GM12878 (cell line): ENCODE data around the gene STPG4. TPM values are rescaled to one million over a fixed set of nuclear protein-coding genes. Genes with fewer than 3 reads are reported as not detected.

Experiments
- ATAC-seq: fragments of 200-7000 bp; cut with Tn5 transposase; 3 replicates; pipeline ENCODE4 v1.9.1; 2020; ENCODE audit warnings: mild to moderate bottlenecking, moderate library complexity
- BruUV-seq: library from RNA; stranded (reverse); fragments of 400-500 nt; replicated peaks from 2 replicates; lab custom pipeline; 2021; lab: Mats Ljungman, UMichigan
- CTCF ChIA-PET: fragments of 300-600 bp; sonication (Branson Sonifier 250); formaldehyde crosslinking; extraction: SDS; loops from one replicate; lab custom pipeline; 2021; ENCODE audit warnings: inconsistent platforms; lab: Yijun Ruan, JAX
- POLR2A ChIA-PET: fragments of 350-600 bp; formaldehyde crosslinking; extraction: SDS; loops from one replicate; lab custom pipeline; 2021; ENCODE audit warnings: inconsistent platforms; lab: Charles Lee
- RAD21 ChIA-PET: fragments of 300-600 bp; sonication (Branson Sonifier 250); formaldehyde crosslinking; loops from one replicate; lab custom pipeline; 2023; ENCODE audit warnings: antibody characterized with exemption; ENCODE audit not compliant: unreplicated experiment; lab: Charles Lee
- SMC1A ChIA-PET: fragments of 300-600 bp; sonication (Branson Sonifier 250); formaldehyde crosslinking; loops from one replicate; lab custom pipeline; 2023; ENCODE audit not compliant: unreplicated experiment, uncharacterized antibody; lab: Charles Lee
- DNase-seq: peaks from one replicate; pipeline ENCODE4 v3.0.0-alpha.2; 2011; ENCODE audit warnings: low read depth, low spot score
- FAIRE-seq: peaks from 3 replicates; lab custom pipeline; 2011; peaks lifted over from hg19 to GRCh38; lab: Jason Lieb, UNC
- H2AFZ ChIP-seq: 2 replicates; pipeline ENCODE4 v1.6.0; 2011; ENCODE audit warnings: low read depth, low read length, control low read depth; ENCODE audit not compliant: control insufficient read depth
- H3K27ac ChIP-seq: 2 replicates; pipeline ENCODE4 v1.5.1; 2011; ENCODE audit warnings: control low read depth; ENCODE audit not compliant: control insufficient read depth, insufficient read depth
- H3K27me3 ChIP-seq, 2 experiments: replicated peaks in 1 of 2; 2 replicates each; pipeline versions ENCODE4 v1.6.0 to v1.6.1; 2011; ENCODE audit warnings: low read length in 1 of 2; ENCODE audit not compliant: control insufficient read depth in 2 of 2, insufficient read depth in 2 of 2
- H3K36me3 ChIP-seq, 2 experiments: 2 replicates each; pipeline ENCODE4 v1.5.1; 2011; ENCODE audit warnings: low read length in 1 of 2; ENCODE audit not compliant: control insufficient read depth in 2 of 2, insufficient read depth in 2 of 2
- H3K4me1 ChIP-seq: 2 replicates; pipeline ENCODE4 v1.6.1; 2011; ENCODE audit warnings: mild to moderate bottlenecking, low read length, moderate library complexity, mixed read lengths; ENCODE audit not compliant: control insufficient read depth, insufficient read depth
- H3K4me2 ChIP-seq: 2 replicates; pipeline ENCODE4 v1.6.0; 2011; ENCODE audit warnings: control low read depth; ENCODE audit not compliant: control insufficient read depth, insufficient read depth
- H3K4me3 ChIP-seq: fragments of 200-600 bp; sonication (generic); 2 replicates; pipeline ENCODE4 v1.5.1; 2016
- H3K79me2 ChIP-seq: 2 replicates; pipeline ENCODE4 v1.6.0; 2011; ENCODE audit warnings: low read length; ENCODE audit not compliant: control insufficient read depth, insufficient read depth
- H3K9ac ChIP-seq: 2 replicates; pipeline ENCODE4 v1.8.0; 2011; ENCODE audit warnings: low read length, control low read depth, mixed read lengths; ENCODE audit not compliant: control insufficient read depth, insufficient read depth
- H3K9me3 ChIP-seq: replicated peaks from 3 replicates; pipeline ENCODE4 v1.5.1; 2011; ENCODE audit warnings: mild to moderate bottlenecking, low read length; ENCODE audit not compliant: control insufficient read depth, insufficient read depth
- H4K20me1 ChIP-seq: 2 replicates; pipeline ENCODE4 v1.6.0; 2011; ENCODE audit not compliant: control insufficient read depth, insufficient read depth
- BCL11A ChIP-seq: IDR thresholded peaks from 2 replicates; pipeline ENCODE4 v1.6.1; 2011; ENCODE audit warnings: low read depth, low read length
- CBFB ChIP-seq: IDR thresholded peaks from 2 replicates; pipeline ENCODE4 v1.6.1; 2016; ENCODE audit warnings: antibody characterized with exemption, low read depth
- EED ChIP-seq: sonication (generic); IDR thresholded peaks from 2 replicates; pipeline ENCODE4 v1.6.1; 2016; ENCODE audit warnings: antibody characterized with exemption, low read depth
- IKZF2 ChIP-seq, 2 experiments: fragments of 450-650 bp; IDR thresholded peaks; 2 replicates each; pipeline ENCODE4 v1.6.1; 2017; ENCODE audit warnings: mild to moderate bottlenecking in 2 of 2, moderate library complexity in 2 of 2
- JUNB ChIP-seq: IDR thresholded peaks from 2 replicates; pipeline ENCODE4 v1.6.1; 2016; ENCODE audit warnings: antibody characterized with exemption, mild to moderate bottlenecking
- MEF2A ChIP-seq: IDR thresholded peaks from 2 replicates; pipeline ENCODE4 v1.6.1; 2011; ENCODE audit warnings: low read depth, mild to moderate bottlenecking, low read length, moderate library complexity; ENCODE audit not compliant: insufficient read depth
- MXI1 ChIP-seq: fragments of 150-350 bp; IDR thresholded peaks from 2 replicates; pipeline ENCODE4 v1.6.1; 2011; ENCODE audit warnings: low read depth, mild to moderate bottlenecking, inconsistent platforms, low read length, improper control_type of control experiment
- NFIC ChIP-seq: IDR thresholded peaks from 2 replicates; pipeline ENCODE4 v1.6.1; 2012; ENCODE audit warnings: low read depth, mild to moderate bottlenecking, inconsistent platforms, low read length, moderate library complexity
- NRF1 ChIP-seq: conservative IDR thresholded peaks from 2 replicates; pipeline ENCODE4 v1.6.1; 2011; ENCODE audit warnings: mild to moderate bottlenecking, low read depth, low read length, improper control_type of control experiment
- PAX5 ChIP-seq: IDR thresholded peaks from 2 replicates; pipeline ENCODE4 v1.6.1; 2011; ENCODE audit warnings: low read depth, low read length, borderline replicate concordance
- PAX8 ChIP-seq: fragments of 450-650 bp; IDR thresholded peaks from 2 replicates; pipeline ENCODE4 v1.6.1; 2017; ENCODE audit warnings: mild to moderate bottlenecking, moderate library complexity
- RUNX3 ChIP-seq: IDR thresholded peaks from 2 replicates; pipeline ENCODE4 v1.6.1; 2012; ENCODE audit warnings: low read length, inconsistent platforms
- SMC3 ChIP-seq: IDR thresholded peaks from 2 replicates; pipeline ENCODE4 v1.6.1; 2011; ENCODE audit warnings: low read length, improper control_type of control experiment, borderline replicate concordance
- SPI1 ChIP-seq: IDR thresholded peaks from 2 replicates; pipeline ENCODE4 v1.6.1; 2011; ENCODE audit warnings: low read depth, mild to moderate bottlenecking, low read length, moderate library complexity, borderline replicate concordance; ENCODE audit not compliant: insufficient read depth
- STAT1 ChIP-seq: fragments of 450-650 bp; conservative IDR thresholded peaks from 2 replicates; pipeline ENCODE4 v1.6.1; 2014; ENCODE audit warnings: antibody characterized with exemption, mild to moderate bottlenecking
- WRNIP1 ChIP-seq: IDR thresholded peaks from 2 replicates; pipeline ENCODE4 v1.6.1; 2011; ENCODE audit warnings: low read depth, low read length, improper control_type of control experiment, borderline replicate concordance
- ZNF622 ChIP-seq: fragments of 450-650 bp; IDR thresholded peaks from 2 replicates; pipeline ENCODE4 v1.6.1; 2017; ENCODE audit warnings: mild to moderate bottlenecking, inconsistent platforms
- WGBS: methylation state at CpG from one replicate; pipeline ENCODE4 v1.1.6; 2016; ENCODE audit warnings: low lambda C conversion rate; ENCODE audit not compliant: insufficient replicate concordance, insufficient coverage; ENCODE audit errors: missing lambda C conversion rate; 5-methylcytosine and 5-hydroxymethylcytosine counted together
- in situ Hi-C: fragments of 300-500 bp; cut with MboI; formaldehyde crosslinking; loops from 9 replicates; pipeline ENCODE4 v1.14.3; 2018; ENCODE audit warnings: mixed read lengths
- intact Hi-C: fragments of 100-400 bp; cut with micrococcal nuclease; formaldehyde crosslinking; loops from one replicate; pipeline ENCODE4 v1.14.2; 2022; ENCODE audit not compliant: unreplicated experiment
- polyA plus RNA-seq, 11 experiments: library from polyadenylated mRNA; depleted of rRNA in 4 of 11; unstranded in 6 of 11; stranded (reverse) in 5 of 11; fragments of >200 nt; fragmentation: Nextera tagmentation in 4 of 11; fragmentation: Illumina TruSeq in 1 of 11; extraction: Ambion mirVana in 4 of 11; extraction: Trizol in 1 of 11; gene quantifications; 1 replicate in 1 of 11; 2 replicates in 10 of 11; pipeline versions ENCODE4 v1.2.1 to v1.2.3, GENCODE V29; 2011 to 2016; ENCODE audit warnings: inconsistent platforms in 2 of 11, missing spikeins in 2 of 11, low read depth in 1 of 11
- total RNA-seq, 4 experiments: library from RNA; depleted of rRNA in 3 of 4; stranded (reverse); fragments of >200 nt in 3 of 4; fragmentation: Illumina TruSeq in 1 of 4; extraction: Trizol in 1 of 4; gene quantifications; 2 replicates each; pipeline versions ENCODE4 v1.2.1 to v1.2.3, GENCODE V29; 2013 to 2021
- TF ChIP-seq, protein P1 (sequence below): fragments of 450-650 bp; formaldehyde crosslinking; IDR thresholded peaks from 2 replicates; pipeline ENCODE4 v1.5.0; 2022; ENCODE audit warnings: mild to moderate bottlenecking, missing genetic modification characterization
- TF ChIP-seq, protein P2 (sequence below): IDR thresholded peaks from 2 replicates; pipeline ENCODE4 v1.6.1; 2012; ENCODE audit warnings: low read depth, low read length, improper control_type of control experiment
- TF ChIP-seq, protein P3 (sequence below): IDR thresholded peaks from 2 replicates; pipeline ENCODE4 v1.6.1; 2012; ENCODE audit warnings: low read length, inconsistent platforms

Gene STPG4
- total and polyA plus RNA-seq, 10 of the 15 experiments (the other 5 are each of a cell fraction or from before 2014, with no cell fraction given): 0.10 to 0.29 (median 0.19) TPM; not detected in 3

DNA sequence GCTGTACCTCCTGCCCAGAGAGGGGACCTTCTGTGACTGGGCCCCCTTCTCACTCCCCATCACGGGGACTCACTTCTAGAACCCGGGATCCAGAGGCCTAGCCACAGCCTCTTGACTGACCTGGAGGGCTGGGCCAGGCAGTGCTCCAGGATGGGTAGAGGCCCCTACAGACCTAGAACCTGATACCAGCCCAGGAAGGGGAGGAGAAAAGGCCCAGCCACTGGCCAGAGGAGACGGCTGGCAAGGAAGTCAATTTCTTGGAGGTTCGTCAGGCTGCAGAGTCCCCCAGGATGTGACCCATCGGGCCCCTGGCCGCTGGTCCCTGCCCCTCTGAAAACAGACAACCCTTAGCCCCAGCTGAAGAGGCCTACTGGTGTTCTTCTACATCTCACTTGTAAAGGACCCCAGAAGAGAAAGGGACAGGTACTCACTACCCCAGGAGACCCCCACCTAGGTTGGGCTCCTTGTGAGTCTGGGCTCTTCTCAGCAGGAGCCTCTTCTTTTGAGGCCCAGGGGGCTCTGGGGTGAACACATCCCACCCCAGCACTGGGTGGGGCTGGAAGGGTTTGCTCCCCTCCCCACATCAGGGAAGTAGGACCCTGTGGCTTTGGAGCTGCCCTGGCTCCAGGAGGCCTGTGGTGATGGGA is 86.0 kb downstream of the STPG4 start (continued):
- TF ChIP-seq, protein P1, sequence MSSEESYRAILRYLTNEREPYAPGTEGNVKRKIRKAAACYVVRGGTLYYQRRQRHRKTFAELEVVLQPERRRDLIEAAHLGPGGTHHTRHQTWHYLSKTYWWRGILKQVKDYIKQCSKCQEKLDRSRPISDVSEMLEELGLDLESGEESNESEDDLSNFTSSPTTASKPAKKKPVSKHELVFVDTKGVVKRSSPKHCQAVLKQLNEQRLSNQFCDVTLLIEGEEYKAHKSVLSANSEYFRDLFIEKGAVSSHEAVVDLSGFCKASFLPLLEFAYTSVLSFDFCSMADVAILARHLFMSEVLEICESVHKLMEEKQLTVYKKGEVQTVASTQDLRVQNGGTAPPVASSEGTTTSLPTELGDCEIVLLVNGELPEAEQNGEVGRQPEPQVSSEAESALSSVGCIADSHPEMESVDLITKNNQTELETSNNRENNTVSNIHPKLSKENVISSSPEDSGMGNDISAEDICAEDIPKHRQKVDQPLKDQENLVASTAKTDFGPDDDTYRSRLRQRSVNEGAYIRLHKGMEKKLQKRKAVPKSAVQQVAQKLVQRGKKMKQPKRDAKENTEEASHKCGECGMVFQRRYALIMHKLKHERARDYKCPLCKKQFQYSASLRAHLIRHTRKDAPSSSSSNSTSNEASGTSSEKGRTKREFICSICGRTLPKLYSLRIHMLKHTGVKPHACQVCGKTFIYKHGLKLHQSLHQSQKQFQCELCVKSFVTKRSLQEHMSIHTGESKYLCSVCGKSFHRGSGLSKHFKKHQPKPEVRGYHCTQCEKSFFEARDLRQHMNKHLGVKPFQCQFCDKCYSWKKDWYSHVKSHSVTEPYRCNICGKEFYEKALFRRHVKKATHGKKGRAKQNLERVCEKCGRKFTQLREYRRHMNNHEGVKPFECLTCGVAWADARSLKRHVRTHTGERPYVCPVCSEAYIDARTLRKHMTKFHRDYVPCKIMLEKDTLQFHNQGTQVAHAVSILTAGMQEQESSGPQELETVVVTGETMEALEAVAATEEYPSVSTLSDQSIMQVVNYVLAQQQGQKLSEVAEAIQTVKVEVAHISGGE (CRISPR knock-in tag): no peak
- TF ChIP-seq NFIC: no peak
- no peak for TF ChIP-seq CBFB

DNA sequence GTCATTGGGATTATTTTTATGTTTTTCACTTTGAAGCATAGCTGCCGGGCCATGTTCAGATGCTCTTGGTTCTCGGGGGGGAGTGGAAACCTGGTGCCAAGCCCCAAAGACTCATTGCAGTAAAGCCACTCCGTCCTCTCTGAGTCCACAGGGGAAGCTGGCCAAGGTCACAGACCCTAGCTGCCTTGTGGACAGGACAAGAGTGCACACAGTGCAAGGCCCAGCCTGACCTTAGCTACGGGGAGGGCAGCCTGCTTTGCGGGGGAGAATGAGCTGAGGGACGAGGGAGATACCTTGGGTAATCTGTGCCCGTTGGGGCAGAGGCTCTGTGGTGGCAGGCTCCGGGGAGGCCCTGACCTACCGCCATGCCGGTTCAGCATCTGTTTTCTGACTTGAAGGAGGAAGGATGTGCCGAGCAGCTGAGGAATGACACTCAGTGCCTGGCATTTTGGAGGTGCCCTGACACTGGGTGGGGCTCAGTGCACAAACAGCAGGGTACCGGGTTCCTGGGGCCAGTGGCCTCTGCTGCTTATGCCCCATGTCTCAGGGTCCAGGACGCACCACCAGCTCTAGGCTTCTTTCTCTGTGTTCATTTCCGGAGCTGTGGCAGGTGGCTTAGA is 87.2 kb downstream of the STPG4 start:
- ChIA-PET RAD21 (no interaction called here), SMC1A (no interaction called here), CTCF (interaction anchor here (0.6 to 1.2 kb wide), 2 partner anchors 15 to 102 kb away, joined by 4 read pairs; no protein-coding TSS in a partner anchor), POLR2A (interaction anchor here (0.5 to 0.6 kb wide), 2 partner anchors 348 to 1056 kb away, joined by 5 to 6 read pairs; no protein-coding TSS in a partner anchor)
- Histone ChIP-seq H3K27me3 (no peaks in the 10 kb centered on the region), H3K4me2 (no peak overlapping the region), H2AFZ (no peak overlapping the region), H3K4me1 (peaks cover 30% of the 10 kb centered on the region), H3K9me3 (no peaks in the 10 kb centered on the region), H3K79me2 (no peaks in the 10 kb centered on the region), H3K4me3 (no peak overlapping the region), H3K36me3 (peaks cover 6 to 7% of the 10 kb centered on the region in 2 experiments; a peak in 3 of 4 replicates), H4K20me1 (peaks cover 7% of the 10 kb centered on the region), H3K27ac (no peak overlapping the region), H3K9ac (no peak overlapping the region)
- DNase-seq (no peak), ATAC-seq (no peak), FAIRE-seq (no peak)
- TF ChIP-seq WRNIP1: no peak
- TF ChIP-seq SPI1: no peak
- TF ChIP-seq STAT1: no peak
- TF ChIP-seq MXI1: no peak
- TF ChIP-seq, protein P2, sequence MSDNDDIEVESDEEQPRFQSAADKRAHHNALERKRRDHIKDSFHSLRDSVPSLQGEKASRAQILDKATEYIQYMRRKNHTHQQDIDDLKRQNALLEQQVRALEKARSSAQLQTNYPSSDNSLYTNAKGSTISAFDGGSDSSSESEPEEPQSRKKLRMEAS: no peak
- no peak for TF ChIP-seq NRF1
- no peak for TF ChIP-seq JUNB
- no peak for TF ChIP-seq BCL11A
- no peak for TF ChIP-seq MEF2A
- no peak for TF ChIP-seq PAX8
- no peak for TF ChIP-seq ZNF622
- no peak for TF ChIP-seq RUNX3
- TF ChIP-seq EED: no peak
- no peak for TF ChIP-seq SMC3
- TF ChIP-seq IKZF2 (IDR thresholded peaks at IDR 0.05): no peak
- TF ChIP-seq PAX5: no peak
- TF ChIP-seq, protein P3, sequence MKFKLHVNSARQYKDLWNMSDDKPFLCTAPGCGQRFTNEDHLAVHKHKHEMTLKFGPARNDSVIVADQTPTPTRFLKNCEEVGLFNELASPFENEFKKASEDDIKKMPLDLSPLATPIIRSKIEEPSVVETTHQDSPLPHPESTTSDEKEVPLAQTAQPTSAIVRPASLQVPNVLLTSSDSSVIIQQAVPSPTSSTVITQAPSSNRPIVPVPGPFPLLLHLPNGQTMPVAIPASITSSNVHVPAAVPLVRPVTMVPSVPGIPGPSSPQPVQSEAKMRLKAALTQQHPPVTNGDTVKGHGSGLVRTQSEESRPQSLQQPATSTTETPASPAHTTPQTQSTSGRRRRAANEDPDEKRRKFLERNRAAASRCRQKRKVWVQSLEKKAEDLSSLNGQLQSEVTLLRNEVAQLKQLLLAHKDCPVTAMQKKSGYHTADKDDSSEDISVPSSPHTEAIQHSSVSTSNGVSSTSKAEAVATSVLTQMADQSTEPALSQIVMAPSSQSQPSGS: no peak
- intact Hi-C loops (no loop called here), in situ Hi-C loops (no loop called here)
- no TSS peak for BruUV-seq
- 89% methylated on average over 14 of the region's 14 CpGs for WGBS
